GM18867 (cell line): ENCODE measurements around the gene TBC1D2B.
"Not testable (repeated sequence)": the region's sequence is repeated elsewhere in the genome, so short reads cannot be mapped to it uniquely, and the experiment has no call there.

ENCODE experiments used
- ATAC-seq: cut with Tn5 transposase; IDR thresholded peaks from one replicate; pipeline ENCODE4 v1.9.1; 2021; ENCODE audit warnings: mild to moderate bottlenecking, moderate library complexity; ENCODE audit not compliant: unreplicated experiment

Gene TBC1D2B

DNA sequence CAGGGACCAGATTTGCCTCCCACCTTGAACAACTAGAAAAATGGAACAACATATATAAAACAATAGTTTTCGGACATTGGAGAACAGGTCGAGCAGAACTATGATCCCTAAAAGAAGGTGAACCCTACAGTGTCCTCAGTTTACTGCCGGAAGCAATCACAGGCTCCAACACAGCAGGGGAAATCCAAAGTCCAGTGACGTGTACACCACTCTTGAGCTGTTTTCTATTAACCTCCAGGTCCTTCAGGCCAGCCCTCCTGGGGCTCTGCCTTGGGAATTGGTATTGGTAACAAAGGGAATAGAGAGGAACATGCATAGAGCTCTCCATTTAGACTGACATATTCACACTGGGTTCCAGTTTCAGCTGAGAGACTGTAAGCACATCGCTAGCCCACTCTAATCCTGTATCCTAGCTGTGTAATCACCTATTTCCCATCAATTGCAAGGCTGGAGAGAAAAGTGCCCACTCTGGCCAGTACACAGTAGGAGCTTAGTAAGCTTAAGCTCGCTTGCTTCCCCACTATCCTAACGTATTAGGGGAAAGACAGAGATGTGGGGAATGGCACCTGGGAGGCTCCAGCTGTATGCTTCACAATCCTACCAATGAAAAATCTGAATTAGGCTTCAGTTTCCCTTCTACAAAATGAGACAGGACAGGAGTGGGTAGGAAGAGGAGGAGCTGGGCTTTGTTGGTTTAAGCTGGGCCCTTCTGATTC, 118.6 kb downstream of the TBC1D2B start:
- not testable (repeated sequence) for ATAC-seq

- ATAC-seq = not testable (repeated sequence)
Observed at GRCh38 chr15:77958021-77958420, 119.5 kb downstream of the TBC1D2B start.

GRCh38 chr15:77953926-77954325, 123.6 kb downstream of the TBC1D2B start:
- ATAC-seq = peak; percentile 58

DNA sequence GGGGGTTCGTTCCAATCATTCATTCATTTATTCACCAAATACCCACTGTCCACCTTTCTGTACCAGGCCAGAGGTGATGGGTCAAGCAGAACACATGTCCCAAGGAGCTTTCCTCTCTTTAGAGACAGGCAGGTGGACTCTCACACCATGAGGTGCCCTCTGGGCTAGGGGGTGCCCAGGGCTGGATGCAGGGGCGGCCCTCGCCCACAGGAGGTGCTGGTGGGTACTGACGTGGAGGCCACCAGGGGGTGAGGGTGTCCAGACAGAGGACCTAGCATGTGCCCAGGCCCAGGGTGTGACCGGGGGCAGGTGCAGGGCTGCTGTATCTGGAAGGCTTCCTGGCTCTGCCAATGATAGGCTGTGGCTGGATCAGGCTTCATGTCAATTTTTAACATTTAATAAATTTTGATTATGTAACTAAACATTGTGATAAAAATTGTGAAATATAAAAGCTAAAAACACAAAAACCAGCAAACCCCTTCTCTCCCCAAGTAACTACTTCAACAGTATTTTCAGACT, 124.5 kb downstream of the TBC1D2B start:
- not testable (repeated sequence) for ATAC-seq

DNA sequence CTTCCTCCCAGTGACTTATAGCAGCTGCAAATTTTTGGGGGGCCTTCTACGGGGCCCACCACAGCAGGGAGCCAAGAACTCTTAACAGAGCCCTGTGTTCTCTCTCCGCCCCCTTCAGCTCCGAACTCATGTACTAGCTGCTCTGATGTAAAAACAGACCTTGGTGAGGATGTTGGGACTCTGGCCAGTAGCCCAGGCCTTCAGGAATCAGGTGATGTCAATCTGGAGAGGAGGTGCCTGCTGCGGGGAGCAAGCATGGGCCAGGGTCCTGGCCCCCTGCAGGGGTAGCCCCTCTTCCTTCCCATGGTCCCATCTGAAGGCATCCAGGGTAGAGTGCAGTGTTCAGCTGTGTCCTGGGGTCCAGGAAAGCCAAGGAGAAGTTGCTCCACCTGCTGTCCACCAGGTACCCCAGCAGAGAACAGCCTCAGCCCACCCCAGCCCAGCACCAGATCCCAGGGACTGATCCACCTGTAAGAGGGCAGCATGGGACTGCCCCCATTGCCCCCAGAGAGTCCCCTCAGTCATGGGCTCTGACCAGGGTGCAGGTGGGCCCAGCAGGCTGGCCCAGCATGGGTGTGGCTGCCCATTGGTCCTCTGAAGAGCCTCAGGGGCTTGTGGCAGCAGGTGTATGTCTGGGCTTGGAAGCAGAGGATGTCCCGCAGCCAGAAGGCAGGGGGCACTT, 126.3 kb downstream of the TBC1D2B start:
- not testable (repeated sequence) for ATAC-seq

- not testable (repeated sequence) for ATAC-seq
Observed at GRCh38 chr15:77950470-77950869, 127.0 kb downstream of the TBC1D2B start.

GRCh38 chr15:77945566-77945965, 131.9 kb downstream of the TBC1D2B start:
- no peak for ATAC-seq
